Tibial nerve (tissue), 4 donors: ENCODE data around the gene TMEM245. TPM values are rescaled to one million over a fixed set of nuclear protein-coding genes. Genes with fewer than 3 reads are reported as not detected.

ENCODE experiments used
- DNase-seq, 2 donors: peaks; one replicate each; pipeline ENCODE4 v3.0.0-alpha.2; 2019; ENCODE audit warnings: low spot score in 2 of 2
- H3K27ac ChIP-seq, 4 donors: fragments of 200-600 bp; sonication (generic) in 3 of 4; one replicate each; pipeline ENCODE4 v1.5.1; 2017 to 2019; ENCODE audit warnings: mild to moderate bottlenecking in 1 of 4
- H3K27me3 ChIP-seq, 2 donors: fragments of 200-600 bp; sonication (generic) in 1 of 2; one replicate each; pipeline versions ENCODE4 v1.5.1 to v1.6.0; 2017 to 2019
- H3K36me3 ChIP-seq, 3 donors: fragments of 200-600 bp; sonication (generic); one replicate each; pipeline ENCODE4 v1.5.1; 2018 to 2019
- H3K4me1 ChIP-seq, 4 donors: fragments of 200-600 bp; sonication (generic) in 3 of 4; one replicate each; pipeline ENCODE4 v1.5.1; 2017 to 2019
- H3K4me3 ChIP-seq, 4 donors: fragments of 200-600 bp; sonication (generic) in 3 of 4; one replicate each; pipeline ENCODE4 v1.5.1; 2017 to 2019; ENCODE audit warnings: mild to moderate bottlenecking in 1 of 4, moderate library complexity in 1 of 4
- H3K9me3 ChIP-seq, 4 donors: fragments of 200-600 bp; sonication (generic) in 3 of 4; one replicate each; pipeline ENCODE4 v1.5.1; 2017 to 2019
- CTCF ChIP-seq, 5 experiments: fragments of 200-600 bp in 3 of 5; fragments of 450-650 bp in 2 of 5; sonication (generic) in 3 of 5; IDR thresholded peaks; one replicate each; pipeline ENCODE4 v1.5.1; 2016 to 2019; ENCODE audit warnings: antibody characterized with exemption in 5 of 5, mild to moderate bottlenecking in 3 of 5, moderate library complexity in 2 of 5
- EP300 ChIP-seq, 2 donors: sonication (generic); formaldehyde crosslinking; IDR thresholded peaks; one replicate each; pipeline ENCODE4 v1.6.1; 2017; ENCODE audit warnings: antibody characterized with exemption in 2 of 2, mild to moderate bottlenecking in 1 of 2
- POLR2A ChIP-seq, 2 donors: fragments of 450-650 bp; IDR thresholded peaks; one replicate each; pipeline ENCODE4 v1.6.1; 2017; ENCODE audit warnings: antibody characterized with exemption in 2 of 2, mild to moderate bottlenecking in 2 of 2, moderate library complexity in 2 of 2
- WGBS, 2 donors: methylation state at CpG; one replicate each; pipeline ENCODE4 v1.1.5; 2018; 5-methylcytosine and 5-hydroxymethylcytosine counted together
- total RNA-seq, 4 donors: library from RNA; depleted of rRNA; stranded (reverse); fragments of >200 nt; gene quantifications; one replicate each; pipeline ENCODE4 v1.1.0, GENCODE V29; 2016

The TMEM245 gene
- total RNA-seq, 4 donors from 2014 or later: 51.6 to 100 (median 89.5) TPM

GRCh38 chr9:109159583-109159982, 39.8 kb upstream of the TMEM245 start:
- Histone ChIP-seq H3K9me3 (no peaks in the 10 kb centered on the region), H3K27ac (no peak overlapping the region), H3K4me1 (no peaks in the 10 kb centered on the region), H3K27me3 (no peaks in the 10 kb centered on the region), H3K36me3 (no peaks in the 10 kb centered on the region), H3K4me3 (no peak overlapping the region)
- 87 to 95% methylated on average over 4 of the region's 4 CpGs for WGBS, 2 donors
- no peak for TF ChIP-seq POLR2A (IDR thresholded peaks at IDR 0.05)
- no peak for TF ChIP-seq CTCF (IDR thresholded peaks at IDR 0.05)
- no peak for TF ChIP-seq EP300 (IDR thresholded peaks at IDR 0.05)
- no peak for DNase-seq

GRCh38 chr9:109158651-109159050, 38.9 kb upstream of the TMEM245 start:
- TF ChIP-seq EP300 (IDR thresholded peaks at IDR 0.05) (no peak), CTCF (IDR thresholded peaks at IDR 0.05) (no peak)
- Histone ChIP-seq H3K4me3 (no peak overlapping the region), H3K27ac (no peak overlapping the region), H3K27me3 (no peaks in the 10 kb centered on the region), H3K9me3 (peaks cover 0 to 1% (median 0%) of the 10 kb centered on the region in 4 donors), H3K36me3 (no peaks in the 10 kb centered on the region), H3K4me1 (no peaks in the 10 kb centered on the region)
- no peak for DNase-seq

GRCh38 chr9:109156708-109157107, 37.0 kb upstream of the TMEM245 start:
- Histone ChIP-seq H3K36me3 (no peaks in the 10 kb centered on the region), H3K9me3 (peaks cover 0 to 11% (median 0%) of the 10 kb centered on the region in 4 donors), H3K4me3 (no peak overlapping the region), H3K27ac (no peak overlapping the region), H3K4me1 (no peaks in the 10 kb centered on the region), H3K27me3 (no peaks in the 10 kb centered on the region)
- 81% methylated on average over 8 of the region's 8 CpGs for WGBS, 2 donors
- no peak for TF ChIP-seq EP300 (IDR thresholded peaks at IDR 0.05)
- TF ChIP-seq CTCF (IDR thresholded peaks at IDR 0.05): no peak
- no peak for TF ChIP-seq POLR2A (IDR thresholded peaks at IDR 0.05)
- no peak for DNase-seq

- H3K4me1 ChIP-seq: no peaks in the 10 kb centered on the region
- H3K36me3 ChIP-seq: no peaks in the 10 kb centered on the region
- H3K4me3 ChIP-seq: no peak overlapping the region
- TF ChIP-seq EP300 (IDR thresholded peaks at IDR 0.05): no peak
- TF ChIP-seq POLR2A (IDR thresholded peaks at IDR 0.05): no peak
- no peak for TF ChIP-seq CTCF (IDR thresholded peaks at IDR 0.05)
- H3K27ac ChIP-seq: no peak overlapping the region
- peaks cover 0 to 11% (median 0%) of the 10 kb centered on the region in 4 donors for H3K9me3 ChIP-seq
- H3K27me3 ChIP-seq: no peaks in the 10 kb centered on the region
- DNase-seq: no peak
- 95 to 97% methylated on average over 3 of the region's 3 CpGs for WGBS, 2 donors
Observed at GRCh38 chr9:109150925-109151545, 31.3 kb upstream of the TMEM245 start.

GRCh38 chr9:109149722-109150121, 30.0 kb upstream of the TMEM245 start:
- H3K9me3 ChIP-seq: peaks cover 0 to 11% (median 0%) of the 10 kb centered on the region in 4 donors
- TF ChIP-seq CTCF (IDR thresholded peaks at IDR 0.05) (no peak), EP300 (IDR thresholded peaks at IDR 0.05) (no peak), POLR2A (IDR thresholded peaks at IDR 0.05) (no peak)

More at GRCh38 chr9:109149722-109150121, 30.0 kb upstream of the TMEM245 start:
- Histone ChIP-seq H3K4me1 (no peaks in the 10 kb centered on the region), H3K27ac (no peak overlapping the region), H3K36me3 (no peaks in the 10 kb centered on the region), H3K4me3 (no peak overlapping the region), H3K27me3 (no peaks in the 10 kb centered on the region)
- DNase-seq: no peak
- WGBS, 2 donors: 88 to 89% methylated on average over 4 of the region's 4 CpGs
